ENCODE results near the gene AGO4.
"Not testable (repeated sequence)": the region's sequence is repeated elsewhere in the genome, so short reads cannot be mapped to it uniquely, and the experiment has no call there.

AGO4 gene
- 32.9 to 129 (median 79.2) reads per million in 18 experiments for total RNA-seq

GRCh38 chr1:35807614-35808449 is at the start of gene AGO4:
Gene AGO4 (plus strand): TSS chr1:35808016. CDS start chr1:35808417, 401 bp downstream.
- DNase-seq = peak; percentile 53 to 64

GRCh38 chr1:35762141-35762540 is 45.7 kb upstream of the AGO4 start:
- DNase-seq = no peak

GRCh38 chr1:35763201-35763600 is 44.6 kb upstream of the AGO4 start:
- no peak for DNase-seq

GRCh38 chr1:35764283-35764682 is 43.5 kb upstream of the AGO4 start:
- no peak for DNase-seq

GRCh38 chr1:35768350-35769187 is 39.2 kb upstream of the AGO4 start:
- DNase-seq = peak in 1 of 2 donors; percentile 0

GRCh38 chr1:35769188-35769758 is 38.5 kb upstream of the AGO4 start:
- peak; percentile 91 to 93 for DNase-seq

GRCh38 chr1:35773711-35774110 is 34.1 kb upstream of the AGO4 start:
- no peak for DNase-seq

GRCh38 chr1:35776172-35776571 is 31.6 kb upstream of the AGO4 start:
- not testable (repeated sequence) for DNase-seq

GRCh38 chr1:35777109-35777508 is 30.7 kb upstream of the AGO4 start:
- no peak for DNase-seq

- no peak for DNase-seq
Observed at GRCh38 chr1:35783055-35783583, 24.7 kb upstream of the AGO4 start.

GRCh38 chr1:35784364-35784763 is 23.5 kb upstream of the AGO4 start:
- not testable (repeated sequence) for DNase-seq

GRCh38 chr1:35788139-35788538 is 19.7 kb upstream of the AGO4 start:
- DNase-seq = no peak

- DNase-seq = no peak
Observed at GRCh38 chr1:35790670-35791069, 17.1 kb upstream of the AGO4 start.

GRCh38 chr1:35795295-35795694 is 12.5 kb upstream of the AGO4 start:
- DNase-seq = no peak

- peak in 1 of 2 donors; percentile 24 for DNase-seq
Observed at GRCh38 chr1:35797380-35797779, 10.4 kb upstream of the AGO4 start.

GRCh38 chr1:35798019-35798418 is 9.8 kb upstream of the AGO4 start:
- peak in 1 of 2 donors; percentile 43 for DNase-seq

GRCh38 chr1:35800167-35800887 is 7.5 kb upstream of the AGO4 start:
- peak; percentile 75 to 98 for DNase-seq

- DNase-seq = peak; percentile 37 to 53
Observed at GRCh38 chr1:35808450-35809113, 766 bp downstream of the AGO4 start.

- DNase-seq = no peak
Observed at GRCh38 chr1:35809114-35810095, 1.6 kb downstream of the AGO4 start.

Data from inflammatory macrophage (primary cell).